22Rv1 (cell line): ENCODE data around the gene TMEM130.
A peak's percentile ranks its signal among the peaks of the same experiment; 100 is the strongest.

Experiments
- H3K27ac ChIP-seq: fragments of 450-650 bp; 2 replicates; pipeline ENCODE4 v1.5.1; 2017
- CTCF ChIP-seq: fragments of 450-650 bp; IDR thresholded peaks from 2 replicates; pipeline ENCODE4 v1.5.1; 2017; ENCODE audit warnings: mild to moderate bottlenecking
- ZFX ChIP-seq: fragments of 450-650 bp; IDR thresholded peaks from 2 replicates; pipeline ENCODE4 v1.6.1; 2017; ENCODE audit warnings: antibody characterized with exemption, borderline replicate concordance

Gene TMEM130

DNA sequence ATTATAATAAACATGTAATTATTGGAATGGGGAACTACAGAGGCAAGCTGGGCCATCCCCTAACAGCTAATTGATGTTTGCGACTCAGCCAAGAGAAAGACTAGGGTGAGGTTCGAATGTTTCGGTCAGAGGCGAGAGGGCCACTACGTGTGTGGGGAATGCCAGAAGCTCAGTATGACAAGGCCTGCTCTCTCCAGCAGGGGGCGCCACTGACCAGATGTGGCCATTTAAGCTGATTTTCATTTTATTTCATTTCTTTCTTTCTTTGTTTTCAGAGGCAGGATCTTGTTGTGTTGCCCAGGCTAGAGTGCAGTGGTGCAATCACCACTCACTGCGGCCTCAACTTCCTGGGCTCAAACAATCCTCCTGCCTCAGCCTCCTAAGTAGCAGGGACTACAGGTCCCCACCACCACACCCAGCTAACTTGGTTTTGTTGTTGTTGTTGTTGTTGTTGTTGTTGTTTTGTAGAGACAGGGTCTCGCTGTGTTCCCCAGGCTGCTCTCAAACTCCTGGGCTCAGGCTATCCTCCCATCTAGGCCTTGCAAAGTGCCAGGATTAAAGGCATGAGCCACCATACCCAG lies 38.1 kb downstream of the TMEM130 start:
- H3K27ac ChIP-seq, result no peak overlapping the region
- TF ChIP-seq ZFX (no peak), CTCF (peak; percentile 83)

DNA sequence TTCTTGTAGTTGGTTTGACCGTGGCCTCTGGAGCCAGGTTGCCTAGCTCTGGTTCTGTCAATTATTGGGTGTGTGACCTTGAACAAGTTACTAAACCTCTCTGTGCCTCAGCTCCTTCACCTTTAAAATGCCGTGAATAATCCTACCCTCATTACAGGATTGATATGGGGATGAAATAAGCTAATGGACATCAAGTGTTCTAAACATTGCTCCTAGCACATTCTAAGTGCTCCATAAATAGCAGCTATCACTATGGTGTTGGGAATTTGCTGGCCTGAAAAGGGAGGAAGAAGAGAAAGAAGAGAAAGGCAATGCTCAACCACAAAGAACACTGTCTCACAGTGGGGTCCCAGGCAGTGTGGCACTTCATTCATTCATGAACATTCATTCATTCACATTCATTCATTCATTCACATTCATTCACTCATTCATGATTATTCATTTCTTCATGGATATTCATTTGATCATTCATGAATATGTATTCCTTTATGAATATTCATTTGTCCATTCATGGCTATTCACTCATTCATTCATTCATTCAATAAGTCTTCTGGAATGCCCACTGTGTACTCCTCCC lies 38.8 kb downstream of the TMEM130 start:
- TF ChIP-seq ZFX, result no peak
- TF ChIP-seq CTCF, result no peak
- H3K27ac ChIP-seq, result no peak overlapping the region

DNA sequence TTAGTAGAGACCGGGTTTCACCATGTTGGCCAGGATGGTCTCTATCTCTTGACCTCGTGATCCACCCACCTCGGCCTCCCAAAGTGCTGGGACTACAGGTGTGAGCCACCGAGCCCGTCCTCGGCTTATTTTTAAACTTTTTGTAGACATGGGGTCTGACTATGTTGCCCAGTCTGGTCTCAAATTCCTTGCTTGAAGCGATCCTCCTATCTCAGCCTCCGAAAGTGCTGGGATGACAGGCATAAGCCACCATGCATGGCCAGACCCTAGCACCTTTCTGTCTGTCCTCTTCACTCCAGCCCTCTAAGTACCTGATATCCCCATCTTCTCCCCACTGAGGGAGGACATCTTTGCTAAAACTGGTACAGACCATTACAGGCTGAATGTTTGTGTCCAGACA lies 41.4 kb downstream of the TMEM130 start:
- no peak overlapping the region for H3K27ac ChIP-seq
- TF ChIP-seq CTCF (no peak), ZFX (no peak)

DNA sequence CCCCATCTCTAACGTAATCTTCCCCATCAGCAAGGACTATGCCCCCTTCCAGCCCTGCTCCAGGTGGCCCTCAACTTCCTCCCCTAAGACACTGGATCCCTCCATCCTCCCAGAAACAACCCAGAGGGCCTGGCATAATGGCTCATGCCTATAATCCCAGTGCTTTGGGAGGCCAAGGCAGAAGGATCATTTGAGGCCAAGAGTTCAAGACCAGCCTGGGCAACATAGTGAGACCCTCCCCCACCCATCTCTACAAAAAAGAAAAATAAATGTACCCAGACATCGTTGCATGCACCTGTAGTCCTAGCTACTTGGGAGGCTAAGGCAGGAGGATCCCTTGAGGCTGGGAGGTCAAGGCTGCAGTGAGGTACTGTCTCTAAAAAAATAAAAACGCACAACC lies 42.6 kb downstream of the TMEM130 start:
- H3K27ac ChIP-seq, result no peak overlapping the region
- TF ChIP-seq CTCF, result no peak
- no peak for TF ChIP-seq ZFX

DNA sequence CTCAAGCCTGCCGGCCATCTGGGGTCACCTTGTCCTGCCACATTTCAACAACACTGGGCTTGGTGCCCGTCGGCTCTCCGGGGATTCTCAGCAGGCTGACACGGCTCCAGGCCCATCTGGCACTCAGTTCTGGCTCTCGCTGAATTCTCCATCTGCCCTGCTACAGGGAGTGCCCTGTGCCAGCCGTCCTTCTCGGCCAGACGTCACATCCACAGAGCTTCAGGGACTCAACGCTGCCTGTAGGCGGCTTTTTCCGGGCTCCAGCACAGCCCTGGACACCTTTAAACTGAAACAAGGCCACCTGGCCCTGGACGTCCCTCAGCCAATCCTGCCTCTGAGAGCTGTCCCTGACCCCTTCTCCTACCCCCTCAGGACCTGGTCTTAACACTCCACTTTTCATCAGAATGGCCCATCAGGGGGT lies 43.0 kb downstream of the TMEM130 start:
- no peak overlapping the region for H3K27ac ChIP-seq

GRCh38 chr7:98826387-98826786 lies 43.4 kb downstream of the TMEM130 start:
- TF ChIP-seq ZFX (no peak), CTCF (no peak)
- H3K27ac ChIP-seq, result no peak overlapping the region

More for the DNA sequence above, 43.0 kb downstream of the TMEM130 start:
- no peak for TF ChIP-seq ZFX
- no peak for TF ChIP-seq CTCF

GRCh38 chr7:98823226-98823625 lies 46.6 kb downstream of the TMEM130 start:
- H3K27ac ChIP-seq, result no peak overlapping the region
- no peak for TF ChIP-seq CTCF
- TF ChIP-seq ZFX, result no peak
